ENCODE measurements around the gene SUN2. TPM values are rescaled to one million over a fixed set of nuclear protein-coding genes. Genes with fewer than 3 reads are reported as not detected.

SUN2 gene
- total and polyA plus RNA-seq, 9 of the 15 experiments (the other 6 are each of a cell fraction or from before 2014, with no cell fraction given): 0.11 to 42.6 (median 16.7) TPM

GRCh38 chr22:38733329-38733723 lies 22.5 kb downstream of the SUN2 start (continued):
- TF ChIP-seq ELK3 (CRISPR knock-in tag; IDR thresholded peaks at IDR 0.05): no peak
- no peak for TF ChIP-seq ZNF253 (CRISPR knock-in tag; conservative IDR thresholded peaks at IDR 0.05)
- TF ChIP-seq BRF1 (IDR thresholded peaks at IDR 0.05; ENCODE audit: borderline replicate concordance, extremely low read depth, insufficient read length): no peak
- no peak for TF ChIP-seq FOXA1 (IDR thresholded peaks at IDR 0.05; ENCODE audit: borderline replicate concordance)
- peak; percentile 19; the same call in 1 of the 2 replicates for TF ChIP-seq POLR2AphosphoS5 (IDR thresholded peaks at IDR 0.05; ENCODE audit: control insufficient read depth, insufficient read depth, low read depth, low read length)
- 0 out of 2 replicates have a peak, but pooled peaks have one; percentile 24 for TF ChIP-seq SMC3 (conservative IDR thresholded peaks at IDR 0.05; ENCODE audit: insufficient read depth, low read depth, low read length)
- 0 out of 2 replicates have a peak, but pooled peaks have one; percentile 11 for TF ChIP-seq CBX1 (IDR thresholded peaks at IDR 0.05; ENCODE audit: low read depth)
- no peak for TF ChIP-seq SNAPC5 (CRISPR knock-in tag; IDR thresholded peaks at IDR 0.05)
- TF ChIP-seq CTCF (IDR thresholded peaks at IDR 0.05 in 2 of 3, conservative IDR thresholded peaks at IDR 0.05 in 1 of 3; ENCODE audit: insufficient read depth in 2 of 3, low read depth in 1 of 3, low read length in 3 of 3): peak; percentile 59 to 81 (median 60)
- TF ChIP-seq BHLHE40 (IDR thresholded peaks at IDR 0.05; ENCODE audit: low read length): peak; percentile 38; the same call in 1 of the 2 replicates
- TF ChIP-seq ZNF217 (CRISPR knock-in tag; IDR thresholded peaks at IDR 0.05): no peak
- TF ChIP-seq MAX (CRISPR knock-in tag; IDR thresholded peaks at IDR 0.05): no peak
- TF ChIP-seq SUPT5H (IDR thresholded peaks at IDR 0.05): 0 out of 2 replicates have a peak, but pooled peaks have one; percentile 58
- TF ChIP-seq, protein P1, sequence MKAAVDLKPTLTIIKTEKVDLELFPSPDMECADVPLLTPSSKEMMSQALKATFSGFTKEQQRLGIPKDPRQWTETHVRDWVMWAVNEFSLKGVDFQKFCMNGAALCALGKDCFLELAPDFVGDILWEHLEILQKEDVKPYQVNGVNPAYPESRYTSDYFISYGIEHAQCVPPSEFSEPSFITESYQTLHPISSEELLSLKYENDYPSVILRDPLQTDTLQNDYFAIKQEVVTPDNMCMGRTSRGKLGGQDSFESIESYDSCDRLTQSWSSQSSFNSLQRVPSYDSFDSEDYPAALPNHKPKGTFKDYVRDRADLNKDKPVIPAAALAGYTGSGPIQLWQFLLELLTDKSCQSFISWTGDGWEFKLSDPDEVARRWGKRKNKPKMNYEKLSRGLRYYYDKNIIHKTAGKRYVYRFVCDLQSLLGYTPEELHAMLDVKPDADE (conservative IDR thresholded peaks at IDR 0.05; ENCODE audit: control insufficient read depth, low read depth, low read length): no peak
- TF ChIP-seq ZNF592 (IDR thresholded peaks at IDR 0.05): no peak
